ENCODE measurements around the gene PLCB4. TPM values are rescaled to one million over a fixed set of nuclear protein-coding genes. Genes with fewer than 3 reads are reported as not detected.

The PLCB4 gene
- total RNA-seq, 1 experiment from 2014 or later = 10.1 TPM

DNA sequence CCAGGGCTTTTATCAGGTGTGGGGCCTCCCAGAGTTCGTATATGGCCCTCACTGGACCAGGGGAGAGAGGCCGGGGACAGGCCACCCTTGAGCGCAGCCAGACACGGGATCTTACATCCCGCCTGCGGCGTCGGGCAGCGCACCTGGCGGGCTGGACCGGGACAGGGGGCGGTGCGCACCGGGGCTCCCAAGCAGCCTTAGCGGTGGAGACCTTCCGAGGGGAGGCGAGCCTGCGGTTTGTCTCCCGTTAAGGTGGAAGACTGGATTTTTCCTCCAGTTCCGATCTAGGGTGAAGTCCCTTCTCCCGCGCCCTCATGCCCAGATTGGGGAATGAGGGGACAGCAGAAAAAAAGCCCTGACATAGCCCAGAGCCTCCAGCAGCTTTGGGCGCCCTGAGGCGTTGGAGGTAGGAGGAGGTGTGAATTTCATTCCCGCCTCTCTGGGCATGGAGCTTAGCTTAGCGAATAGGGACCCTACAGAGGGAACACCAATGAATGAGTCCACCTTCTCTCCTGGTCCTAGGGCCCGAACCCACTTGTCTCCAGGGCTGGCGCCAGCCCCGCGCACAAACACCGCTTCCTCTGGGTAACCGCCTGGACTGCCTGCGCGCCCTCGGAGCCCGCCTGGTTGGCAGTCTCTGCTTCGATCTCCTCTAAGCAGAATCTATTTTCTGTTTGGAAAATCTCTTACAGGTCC lies 438.8 kb downstream of the PLCB4 start:
- Histone ChIP-seq H3K9me3 (ENCODE audit: control insufficient read depth, low read depth, low read length) (no peaks in the 10 kb centered on the region), H4K8ac (replicated peaks; ENCODE audit: insufficient read length, low read depth, low read length) (no peak overlapping the region), H2BK15ac (ENCODE audit: low read depth, low read length) (no peak overlapping the region; the same call in 1 of the 2 replicates), H2AFZ (ENCODE audit: low read length) (no peak overlapping the region), H4K20me1 (ENCODE audit: control insufficient read depth, insufficient read depth, insufficient read length) (no peaks in the 10 kb centered on the region), H3K79me2 (ENCODE audit: insufficient read depth, low read length) (no peaks in the 10 kb centered on the region), H3K4me1 (ENCODE audit: insufficient read depth, low read length) (no peaks in the 10 kb centered on the region; the same call in 1 of the 2 replicates), H2BK20ac (ENCODE audit: low read depth, low read length, poor library complexity, severe bottlenecking) (no peak overlapping the region), H3K27ac (ENCODE audit: insufficient read length, low read depth, low read length) (no peak overlapping the region), H3K79me1 (ENCODE audit: insufficient read depth, low read depth, low read length, poor library complexity, severe bottlenecking) (no peaks in the 10 kb centered on the region), H3K9ac (ENCODE audit: extremely low read depth, insufficient read length, low read length) (no peak overlapping the region), H4K5ac (ENCODE audit: insufficient read length, low read depth, low read length) (no peak overlapping the region), H4K91ac (ENCODE audit: insufficient read length, low read depth, low read length) (no peak overlapping the region), H3K4me2 (ENCODE audit: insufficient read depth, insufficient read length, low read length) (peak overlapping the region; percentile 36), H3K18ac (ENCODE audit: insufficient read length, low read depth, low read length) (no peak overlapping the region), H2AK5ac (ENCODE audit: insufficient read length, low read length) (no peak overlapping the region), H3K23me2 (ENCODE audit: insufficient read length, low read depth, low read length, poor library complexity, severe bottlenecking) (peaks cover 3% of the 10 kb centered on the region), H2BK5ac (ENCODE audit: insufficient read length, low read length) (no peak overlapping the region), H3T11ph (ENCODE audit: low read length) (no peak overlapping the region), H3K4ac (ENCODE audit: low read depth, low read length) (no peak overlapping the region), H3K14ac (ENCODE audit: insufficient read depth, low read length) (no peak overlapping the region), H3K27me3 (ENCODE audit: insufficient read depth, low read length) (peaks cover 49% of the 10 kb centered on the region; the same call in 1 of the 2 replicates), H3K23ac (ENCODE audit: insufficient read length, low read depth, low read length) (no peak overlapping the region), H2BK120ac (ENCODE audit: low read depth, low read length, poor library complexity, severe bottlenecking) (no peak overlapping the region), H2BK12ac (ENCODE audit: insufficient read length, low read depth, low read length) (no peak overlapping the region), H3K56ac (ENCODE audit: insufficient read length, low read depth, low read length) (no peak overlapping the region)
- no peak overlapping the region for H3K27ac Mint-ChIP-seq
- H3K4me1 Mint-ChIP-seq = peaks cover 17 to 24% of the 10 kb centered on the region in 2 experiments
- H3K27me3 Mint-ChIP-seq (ENCODE audit: low read depth) = peaks cover 97% of the 10 kb centered on the region
- no peaks in the 10 kb centered on the region for H3K36me3 Mint-ChIP-seq (ENCODE audit: insufficient read depth in 1 of 3, low read depth in 3 of 3)
- TF ChIP-seq, protein P1, sequence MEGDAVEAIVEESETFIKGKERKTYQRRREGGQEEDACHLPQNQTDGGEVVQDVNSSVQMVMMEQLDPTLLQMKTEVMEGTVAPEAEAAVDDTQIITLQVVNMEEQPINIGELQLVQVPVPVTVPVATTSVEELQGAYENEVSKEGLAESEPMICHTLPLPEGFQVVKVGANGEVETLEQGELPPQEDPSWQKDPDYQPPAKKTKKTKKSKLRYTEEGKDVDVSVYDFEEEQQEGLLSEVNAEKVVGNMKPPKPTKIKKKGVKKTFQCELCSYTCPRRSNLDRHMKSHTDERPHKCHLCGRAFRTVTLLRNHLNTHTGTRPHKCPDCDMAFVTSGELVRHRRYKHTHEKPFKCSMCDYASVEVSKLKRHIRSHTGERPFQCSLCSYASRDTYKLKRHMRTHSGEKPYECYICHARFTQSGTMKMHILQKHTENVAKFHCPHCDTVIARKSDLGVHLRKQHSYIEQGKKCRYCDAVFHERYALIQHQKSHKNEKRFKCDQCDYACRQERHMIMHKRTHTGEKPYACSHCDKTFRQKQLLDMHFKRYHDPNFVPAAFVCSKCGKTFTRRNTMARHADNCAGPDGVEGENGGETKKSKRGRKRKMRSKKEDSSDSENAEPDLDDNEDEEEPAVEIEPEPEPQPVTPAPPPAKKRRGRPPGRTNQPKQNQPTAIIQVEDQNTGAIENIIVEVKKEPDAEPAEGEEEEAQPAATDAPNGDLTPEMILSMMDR (conservative IDR thresholded peaks at IDR 0.05) = no peak
- H3K4me3 Mint-ChIP-seq = peak overlapping the region in 1 of 2 experiments; percentile 68; a peak in 3 of 5 replicates
- peaks cover 1 to 4% of the 10 kb centered on the region in 2 experiments; a peak in 1 of 5 replicates for H3K9me3 Mint-ChIP-seq
- no CpG with 5 or more reads among the region's 37 CpGs for WGBS (ENCODE audit: extremely low coverage, insufficient read length, low lambda C conversion rate)
- peak; percentile 49 for DNase-seq
